Activated naive CD8-positive, alpha-beta T cell treated with anti-CD3 and anti-CD28 coated beads, Interleukin-2, amount 50 U/mL, for 24 hours (primary cell): ENCODE data around the gene SUSD1.

Source experiments
- ATAC-seq: fragments of 150-1000 bp; cut with Tn5 transposase; one replicate; pipeline ENCODE4 v1.10.0; 2021
- DNase-seq: peaks from one replicate; pipeline ENCODE4 v3.0.0; 2021
- H3K27ac Mint-ChIP-seq: one replicate; pipeline ENCODE4 v1.8.0; 2021; ENCODE audit warnings: mild to moderate bottlenecking, mixed read lengths
- H3K27me3 Mint-ChIP-seq: one replicate; pipeline ENCODE4 v1.8.0; 2021; ENCODE audit warnings: mixed read lengths
- H3K36me3 Mint-ChIP-seq: one replicate; pipeline ENCODE4 v1.8.0; 2021; ENCODE audit warnings: low read depth, mixed read lengths
- H3K4me1 Mint-ChIP-seq: one replicate; pipeline ENCODE4 v1.8.0; 2021; ENCODE audit warnings: mixed read lengths
- H3K4me3 Mint-ChIP-seq: one replicate; pipeline ENCODE4 v1.8.0; 2021; ENCODE audit warnings: mild to moderate bottlenecking, moderate library complexity, mixed read lengths
- H3K9me3 Mint-ChIP-seq: one replicate; pipeline ENCODE4 v1.8.0; 2021; ENCODE audit warnings: mixed read lengths

The SUSD1 gene

DNA sequence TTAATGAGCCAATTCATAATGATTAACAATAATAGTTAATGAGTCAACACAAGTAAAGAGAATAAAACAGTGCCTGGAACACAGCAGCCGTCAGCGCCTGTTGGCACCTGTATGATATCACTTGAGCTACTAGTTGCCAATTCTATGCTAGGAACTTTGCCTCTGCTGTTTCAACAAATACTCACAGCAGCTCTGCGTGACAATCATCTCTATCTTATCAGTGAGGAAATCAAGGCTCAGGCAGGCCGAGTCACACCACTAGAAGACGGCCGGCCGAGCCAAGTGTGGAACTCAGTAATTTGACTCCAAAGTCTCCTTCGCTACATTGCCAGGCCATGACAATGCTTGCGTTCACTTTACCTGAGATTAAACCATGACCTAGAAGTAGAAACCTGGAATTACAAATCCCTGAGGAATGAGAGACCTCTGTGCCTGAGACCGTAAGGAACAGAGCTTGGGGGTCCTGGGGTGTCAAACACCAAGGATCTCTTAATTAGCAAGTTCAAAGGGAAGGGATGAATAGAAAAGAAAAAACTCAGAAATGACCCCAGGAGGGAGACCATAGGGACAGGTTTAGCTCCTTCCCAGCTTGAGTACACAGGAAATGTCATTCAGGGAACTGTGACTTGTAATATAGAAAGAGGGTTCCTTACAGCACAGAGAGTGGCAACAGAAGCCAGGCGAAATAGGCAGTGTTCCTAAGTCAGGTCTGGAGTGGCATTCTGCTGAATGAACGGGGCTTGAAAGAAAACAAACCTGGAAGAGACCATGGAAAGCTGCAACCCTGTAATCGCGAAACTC lies 109.1 kb downstream of the SUSD1 start:
- no peak overlapping the region for H3K27ac Mint-ChIP-seq
- H3K27me3 Mint-ChIP-seq, result no peaks in the 10 kb centered on the region
- no peaks in the 10 kb centered on the region for H3K36me3 Mint-ChIP-seq
- no peak overlapping the region for H3K4me3 Mint-ChIP-seq
- peaks cover 4% of the 10 kb centered on the region for H3K9me3 Mint-ChIP-seq
- DNase-seq (no peak), ATAC-seq (no peak)
- peaks cover 23% of the 10 kb centered on the region for H3K4me1 Mint-ChIP-seq

DNA sequence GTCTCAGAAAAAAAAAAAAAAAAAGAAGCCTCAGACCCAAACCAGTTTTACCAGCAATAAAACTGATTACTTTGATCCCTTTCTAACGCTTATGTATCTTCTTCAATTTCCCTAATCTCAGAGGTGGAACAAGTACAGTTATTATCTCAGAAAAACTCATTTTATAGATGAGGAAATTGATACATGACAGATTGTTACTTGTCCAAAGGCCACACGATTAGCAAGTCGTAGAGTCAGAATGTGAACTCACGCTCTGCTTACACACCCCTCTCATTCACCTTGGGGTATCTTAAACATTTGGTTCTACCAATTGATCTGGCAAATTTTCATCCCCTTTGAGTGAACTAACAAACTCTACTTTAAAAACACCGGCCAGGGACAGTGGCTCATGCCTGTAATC lies 110.2 kb downstream of the SUSD1 start:
- H3K4me1 Mint-ChIP-seq, result peaks cover 31% of the 10 kb centered on the region
- H3K27me3 Mint-ChIP-seq, result no peaks in the 10 kb centered on the region
- ATAC-seq (no peak), DNase-seq (no peak)
- peaks cover 2% of the 10 kb centered on the region for H3K36me3 Mint-ChIP-seq
- H3K4me3 Mint-ChIP-seq, result no peak overlapping the region
- H3K27ac Mint-ChIP-seq, result no peak overlapping the region
- H3K9me3 Mint-ChIP-seq, result peaks cover 4% of the 10 kb centered on the region

DNA sequence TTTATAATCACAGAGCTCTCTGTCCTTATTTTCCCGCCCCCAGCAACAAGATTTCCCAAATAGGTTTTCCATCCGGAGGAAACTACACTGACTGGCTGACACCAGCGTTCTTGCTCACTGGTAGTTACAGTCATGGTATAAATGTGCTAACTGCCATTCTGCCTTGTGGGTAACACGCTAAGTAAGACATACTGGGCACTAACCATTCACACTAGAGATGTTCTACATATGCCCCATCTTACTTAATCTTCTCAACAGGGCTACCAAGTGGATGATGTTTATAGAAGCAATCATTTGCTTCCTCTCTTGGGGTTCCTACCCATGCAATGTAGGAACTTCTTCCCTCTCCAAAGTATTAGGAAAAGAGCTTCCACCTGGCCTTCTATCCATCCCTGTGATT lies 111.5 kb downstream of the SUSD1 start:
- no peak overlapping the region for H3K4me3 Mint-ChIP-seq
- no peak overlapping the region for H3K27ac Mint-ChIP-seq
- peaks cover 4% of the 10 kb centered on the region for H3K9me3 Mint-ChIP-seq
- peaks cover 7% of the 10 kb centered on the region for H3K36me3 Mint-ChIP-seq
- ATAC-seq (no peak), DNase-seq (no peak)
- H3K27me3 Mint-ChIP-seq, result no peaks in the 10 kb centered on the region
- H3K4me1 Mint-ChIP-seq, result peaks cover 32% of the 10 kb centered on the region

DNA sequence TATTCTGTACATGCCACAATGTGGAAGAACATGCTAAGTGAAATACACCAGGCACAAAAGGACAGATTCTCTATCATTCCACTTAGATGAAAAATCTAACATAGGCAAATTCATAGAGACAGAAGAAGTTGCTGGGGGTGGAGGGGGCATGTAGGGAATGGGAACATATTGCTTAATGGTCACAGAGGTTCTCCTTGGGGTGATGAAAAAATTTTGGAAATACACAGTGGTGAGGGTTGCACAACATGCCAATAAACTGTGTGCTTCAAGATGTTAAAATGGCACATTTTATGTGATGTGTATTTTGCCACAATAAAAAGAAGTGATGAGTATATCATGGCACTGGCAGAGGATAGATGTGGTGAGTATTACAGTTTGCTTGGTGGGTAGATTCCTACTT lies 111.9 kb downstream of the SUSD1 start:
- ATAC-seq, result no peak

DNA sequence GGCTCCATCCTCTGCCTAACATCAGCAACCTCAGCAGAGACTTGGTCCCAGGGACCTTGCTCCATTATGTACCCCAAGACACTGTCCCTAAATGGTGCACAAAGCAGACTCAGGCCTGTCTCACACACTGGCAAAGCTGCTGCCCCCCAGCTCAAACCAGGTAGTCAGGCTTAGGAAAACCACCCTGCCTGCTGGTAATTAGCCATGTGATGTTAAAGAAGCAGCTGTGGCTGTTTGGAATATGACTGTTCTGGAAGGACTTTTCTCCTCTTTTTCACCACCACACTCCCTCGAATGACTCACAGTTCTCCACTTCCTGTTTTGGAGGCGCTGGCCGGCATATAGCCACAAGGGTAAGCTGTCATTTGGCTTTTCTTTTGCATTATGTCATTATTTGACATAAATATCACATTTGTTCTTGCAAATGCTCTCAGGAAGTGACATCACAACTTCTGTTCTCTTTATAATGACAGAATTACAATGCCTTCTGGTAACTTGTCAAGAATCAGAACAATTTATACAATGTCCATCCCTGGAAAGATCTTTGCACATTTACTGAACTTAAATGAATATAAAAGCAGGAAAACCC lies 113.9 kb downstream of the SUSD1 start:
- peaks cover 4% of the 10 kb centered on the region for H3K9me3 Mint-ChIP-seq
- peaks cover 7% of the 10 kb centered on the region for H3K36me3 Mint-ChIP-seq
- DNase-seq (peak; percentile 45), ATAC-seq (peak; percentile 77)
- no peaks in the 10 kb centered on the region for H3K27me3 Mint-ChIP-seq
- peak overlapping the region; percentile 60 for H3K27ac Mint-ChIP-seq
- H3K4me3 Mint-ChIP-seq, result no peak overlapping the region
- H3K4me1 Mint-ChIP-seq, result peaks cover 37% of the 10 kb centered on the region

More for the DNA sequence above, 111.9 kb downstream of the SUSD1 start:
- no peak for DNase-seq
- peaks cover 7% of the 10 kb centered on the region for H3K36me3 Mint-ChIP-seq
- H3K9me3 Mint-ChIP-seq, result peaks cover 4% of the 10 kb centered on the region
- no peak overlapping the region for H3K4me3 Mint-ChIP-seq
- H3K27me3 Mint-ChIP-seq, result no peaks in the 10 kb centered on the region
- H3K4me1 Mint-ChIP-seq, result peaks cover 32% of the 10 kb centered on the region
- no peak overlapping the region for H3K27ac Mint-ChIP-seq

DNA sequence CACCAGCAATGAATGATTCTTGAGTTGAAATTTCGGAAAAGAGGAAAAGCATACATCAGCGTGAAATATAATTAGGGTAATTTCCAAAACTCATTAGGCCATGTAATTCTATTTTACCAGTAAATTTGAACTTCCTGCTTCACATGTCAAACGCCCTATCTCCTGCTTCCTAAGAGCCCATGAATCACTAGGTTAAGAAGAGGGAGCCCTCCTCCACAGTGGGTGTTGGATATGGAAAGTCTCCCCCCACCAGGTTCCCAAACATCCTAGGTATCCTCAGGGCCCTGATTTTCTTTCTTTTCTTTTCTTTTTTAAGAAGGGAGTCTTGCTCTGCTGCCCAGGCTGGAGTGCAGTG lies 115.2 kb downstream of the SUSD1 start:
- ATAC-seq (no peak), DNase-seq (no peak)
- Mint-ChIP-seq H3K27ac (no peak overlapping the region), H3K4me3 (no peak overlapping the region), H3K4me1 (peaks cover 43% of the 10 kb centered on the region), H3K36me3 (peaks cover 7% of the 10 kb centered on the region), H3K27me3 (no peaks in the 10 kb centered on the region), H3K9me3 (peaks cover 4% of the 10 kb centered on the region)

DNA sequence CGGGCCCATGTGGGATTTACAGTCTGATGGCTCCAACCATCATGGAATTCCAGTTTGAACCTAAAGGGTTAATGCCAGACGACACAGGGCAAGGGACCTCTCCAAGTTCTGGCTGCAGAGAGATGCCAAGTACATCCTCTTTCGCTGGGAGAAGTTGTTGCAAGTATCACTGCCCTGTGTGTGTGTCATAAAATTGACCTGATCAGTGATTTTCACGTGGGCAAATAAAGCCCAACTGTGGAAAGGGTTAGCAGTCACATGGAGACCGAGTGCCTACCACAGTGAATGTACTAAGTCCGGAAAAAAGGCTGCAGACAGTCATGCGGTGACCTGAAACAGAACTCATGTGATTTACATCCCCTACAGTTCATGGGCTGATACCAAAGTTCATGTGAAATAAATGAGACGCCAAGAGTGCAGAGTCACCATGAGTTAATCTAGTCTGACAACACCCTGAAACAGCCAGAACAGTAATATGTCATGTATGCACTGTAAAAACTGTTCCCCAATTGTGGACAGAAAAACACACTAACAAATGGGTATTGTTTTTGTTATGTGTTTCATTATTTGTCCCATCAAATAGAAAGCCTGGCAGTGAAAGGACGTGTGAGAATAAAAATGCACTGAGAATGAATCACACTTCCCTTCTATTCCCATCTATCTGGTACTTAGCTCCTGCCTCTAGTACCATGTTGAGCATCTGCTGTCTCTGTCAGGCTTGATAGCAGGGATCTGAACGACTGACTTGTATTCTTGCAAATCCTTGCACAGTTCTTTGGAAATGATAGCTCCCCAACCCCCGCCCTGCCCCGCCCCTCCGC lies 115.7 kb downstream of the SUSD1 start:
- H3K4me3 Mint-ChIP-seq, result no peak overlapping the region
- H3K9me3 Mint-ChIP-seq, result peaks cover 4% of the 10 kb centered on the region
- ATAC-seq (no peak), DNase-seq (no peak)
- H3K36me3 Mint-ChIP-seq, result peaks cover 9% of the 10 kb centered on the region
- no peak overlapping the region for H3K27ac Mint-ChIP-seq
- no peaks in the 10 kb centered on the region for H3K27me3 Mint-ChIP-seq
- peaks cover 42% of the 10 kb centered on the region for H3K4me1 Mint-ChIP-seq

DNA sequence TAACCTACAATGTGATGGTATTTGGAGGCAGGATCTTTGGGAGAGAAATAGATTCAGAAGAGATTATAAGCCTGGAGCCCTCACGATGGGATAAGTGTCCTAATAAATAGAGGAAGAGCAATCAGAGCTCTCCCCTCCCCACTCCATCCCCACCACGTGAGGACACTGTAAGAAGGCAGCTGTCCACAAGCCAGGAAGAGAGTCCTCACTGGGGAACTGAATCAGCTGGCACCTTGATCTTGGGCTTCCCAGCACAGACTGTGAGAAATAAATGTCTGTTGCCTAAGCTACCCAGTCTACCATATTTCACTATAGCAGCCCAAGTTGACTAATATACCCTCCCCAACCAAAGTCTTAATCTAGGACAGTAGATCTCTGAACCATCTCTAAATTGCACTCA lies 118.1 kb downstream of the SUSD1 start:
- H3K27ac Mint-ChIP-seq, result no peak overlapping the region
- peaks cover 38% of the 10 kb centered on the region for H3K4me1 Mint-ChIP-seq
- H3K36me3 Mint-ChIP-seq, result peaks cover 9% of the 10 kb centered on the region
- H3K27me3 Mint-ChIP-seq, result no peaks in the 10 kb centered on the region
- no peak overlapping the region for H3K4me3 Mint-ChIP-seq
- ATAC-seq, result no peak
- DNase-seq, result no peak
- H3K9me3 Mint-ChIP-seq, result peaks cover 4% of the 10 kb centered on the region

DNA sequence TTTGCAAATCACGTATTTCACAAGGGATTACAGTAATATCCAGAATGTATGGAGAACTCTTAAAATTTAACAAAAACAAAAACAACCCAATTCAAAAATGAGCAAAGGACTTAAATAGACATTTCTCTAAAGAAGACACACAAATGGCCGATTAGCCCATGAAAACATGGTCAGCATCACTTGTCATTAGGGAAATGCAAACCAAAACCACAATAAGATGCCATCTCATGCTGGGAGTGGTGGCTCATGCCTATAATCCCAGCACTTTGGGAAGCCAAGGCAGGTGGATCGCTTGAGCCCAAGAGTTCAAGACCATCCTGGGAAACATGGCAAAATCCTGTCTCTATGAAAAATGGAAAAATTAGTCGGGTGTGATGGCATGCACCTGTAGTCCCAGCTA lies 120.2 kb downstream of the SUSD1 start:
- H3K4me1 Mint-ChIP-seq, result peaks cover 17% of the 10 kb centered on the region
- H3K27me3 Mint-ChIP-seq, result no peaks in the 10 kb centered on the region
- H3K27ac Mint-ChIP-seq, result no peak overlapping the region
- H3K9me3 Mint-ChIP-seq, result no peaks in the 10 kb centered on the region
- no peak overlapping the region for H3K4me3 Mint-ChIP-seq
- no peak for ATAC-seq
- no peak for DNase-seq
- peaks cover 7% of the 10 kb centered on the region for H3K36me3 Mint-ChIP-seq

DNA sequence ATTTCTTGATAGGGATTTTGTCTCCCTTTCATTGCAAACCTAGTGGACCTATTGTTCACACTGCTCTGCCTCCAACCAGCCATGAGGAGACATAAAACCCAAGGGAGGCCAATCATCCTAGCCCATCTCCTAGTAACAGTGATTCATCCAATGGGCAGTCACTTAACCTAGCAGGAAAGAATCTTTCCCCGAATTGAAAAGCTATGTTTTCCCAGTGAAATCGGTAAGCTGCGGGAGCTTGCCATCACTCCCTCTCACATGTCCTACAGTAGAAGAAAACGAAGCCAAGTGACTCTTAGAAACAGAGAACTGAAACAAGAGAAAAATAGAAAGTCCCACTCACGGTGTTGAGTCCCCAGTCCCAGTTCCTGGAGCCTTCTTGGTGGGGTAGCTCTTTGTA lies 123.3 kb downstream of the SUSD1 start:
- Mint-ChIP-seq H3K27ac (no peak overlapping the region), H3K4me1 (peaks cover 18% of the 10 kb centered on the region), H3K36me3 (peaks cover 11% of the 10 kb centered on the region), H3K27me3 (no peaks in the 10 kb centered on the region), H3K9me3 (peaks cover 7% of the 10 kb centered on the region), H3K4me3 (no peak overlapping the region)
- ATAC-seq (no peak), DNase-seq (no peak)

DNA sequence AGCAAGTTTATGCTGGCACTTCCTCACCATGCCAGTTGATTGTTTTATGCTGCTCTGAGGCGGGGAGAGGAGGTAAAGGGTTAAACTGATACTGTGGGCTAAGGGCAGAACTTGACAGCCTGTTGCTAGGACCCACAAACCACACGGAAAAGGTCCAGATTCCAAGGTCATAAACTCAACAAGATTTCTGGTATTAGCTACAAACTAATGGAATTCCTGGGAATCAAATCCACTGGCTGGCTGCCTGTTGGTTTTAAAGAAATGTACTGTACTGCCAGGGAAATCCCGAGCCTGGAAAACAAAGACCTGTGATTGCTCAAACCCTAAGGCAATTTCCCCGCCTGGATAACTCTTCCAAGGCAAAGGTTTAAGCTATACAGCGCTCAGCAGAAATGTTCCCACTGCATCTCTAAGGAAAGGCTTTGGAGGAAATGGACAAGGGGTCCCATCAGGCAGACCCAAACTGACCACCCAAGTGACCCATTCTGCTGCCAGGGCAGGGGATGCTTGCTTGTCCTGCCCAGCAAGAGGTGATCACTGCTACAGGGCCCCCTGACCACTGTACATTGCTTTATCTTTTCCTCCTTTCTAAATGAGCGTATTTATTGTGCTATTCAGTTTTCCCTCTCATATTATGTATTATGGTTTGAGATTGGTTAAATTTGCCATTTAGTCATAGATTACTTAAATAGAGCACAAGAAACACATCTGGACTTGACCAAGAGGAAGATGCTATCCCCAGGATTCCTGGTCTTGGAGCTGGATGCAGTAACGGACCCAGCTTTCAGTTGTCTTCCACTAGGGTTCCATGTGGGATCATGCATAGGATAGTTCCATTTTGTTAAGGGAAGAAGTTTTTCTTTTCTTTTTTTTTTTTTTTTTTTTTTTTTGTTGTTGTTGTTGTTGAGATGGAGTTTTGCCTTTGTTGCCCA lies 124.3 kb downstream of the SUSD1 start:
- Mint-ChIP-seq H3K27me3 (no peaks in the 10 kb centered on the region), H3K4me3 (no peak overlapping the region), H3K4me1 (peaks cover 11% of the 10 kb centered on the region), H3K27ac (no peak overlapping the region), H3K9me3 (peaks cover 7% of the 10 kb centered on the region), H3K36me3 (peaks cover 11% of the 10 kb centered on the region)
- ATAC-seq, result no peak
- no peak for DNase-seq

DNA sequence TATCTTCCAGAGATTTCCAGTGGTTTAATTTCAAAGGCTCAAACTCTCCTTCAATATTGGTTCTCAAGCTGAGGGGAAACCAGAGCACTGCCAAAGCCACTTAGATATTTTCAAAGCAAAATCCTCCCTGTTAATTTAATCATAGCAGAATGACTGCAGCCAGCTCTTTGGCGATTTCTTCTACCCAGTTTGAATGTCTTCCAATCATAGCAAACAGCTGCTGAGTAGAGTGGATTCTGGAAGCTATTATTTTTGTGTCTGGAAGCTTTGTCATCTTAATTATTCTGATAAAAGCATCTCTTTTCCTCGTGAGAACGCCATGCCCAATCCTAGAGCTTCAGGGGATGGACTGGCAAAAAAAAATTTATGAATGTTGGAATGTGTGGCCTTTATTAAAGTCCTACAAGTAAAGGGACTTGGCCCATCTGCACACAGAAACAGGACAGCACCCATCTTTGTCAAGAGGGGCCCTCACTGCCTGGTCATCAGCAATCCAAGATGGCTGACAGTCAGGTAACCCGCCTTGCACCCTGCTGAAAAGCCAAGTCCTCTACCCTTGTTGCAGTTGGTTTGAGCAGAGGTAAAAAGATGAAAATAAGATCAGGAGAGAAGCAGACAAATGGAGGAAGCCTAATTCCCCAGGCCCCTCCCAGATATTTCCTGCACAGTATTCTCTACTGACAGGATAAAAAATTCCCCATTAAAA lies 125.1 kb downstream of the SUSD1 start:
- Mint-ChIP-seq H3K4me3 (no peak overlapping the region), H3K9me3 (peaks cover 7% of the 10 kb centered on the region), H3K4me1 (peaks cover 9% of the 10 kb centered on the region), H3K27me3 (no peaks in the 10 kb centered on the region), H3K27ac (no peak overlapping the region), H3K36me3 (peaks cover 11% of the 10 kb centered on the region)
- DNase-seq, result no peak
- ATAC-seq, result no peak

DNA sequence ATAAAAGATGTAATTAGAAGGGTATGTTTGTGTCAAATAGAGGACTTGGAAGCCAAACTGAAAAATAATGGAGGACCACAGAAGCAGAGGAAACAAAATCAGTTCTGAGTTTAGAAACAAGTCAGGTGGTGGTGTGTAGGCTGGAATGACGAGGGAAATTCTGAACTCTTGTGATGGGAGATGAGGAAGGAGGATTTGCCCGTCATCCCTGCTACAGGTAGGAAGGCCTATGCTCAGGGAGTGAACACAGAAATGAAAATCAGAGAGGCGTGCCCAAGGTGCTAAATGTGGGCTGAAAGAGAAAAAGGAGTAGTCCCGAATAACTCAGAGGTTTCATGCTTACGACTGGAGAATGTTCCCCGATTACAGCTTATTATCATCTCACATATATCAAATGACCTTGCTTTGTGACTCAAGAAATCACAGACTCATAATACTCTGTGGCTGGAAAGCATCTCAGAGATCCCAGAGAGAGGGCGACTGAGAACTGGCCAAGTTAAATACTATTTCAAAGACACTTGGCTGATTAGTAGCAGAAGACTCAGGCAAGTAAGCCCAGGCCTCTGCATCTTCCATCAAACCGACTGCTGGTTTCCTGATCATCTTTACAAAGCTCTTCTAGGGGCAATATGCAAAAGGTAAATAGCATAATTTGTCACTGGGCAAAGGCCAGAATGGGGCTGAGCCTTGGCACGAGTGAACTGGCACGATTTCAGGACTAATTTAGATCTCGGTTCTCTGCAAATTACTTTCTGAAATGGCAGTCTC lies 126.0 kb downstream of the SUSD1 start:
- Mint-ChIP-seq H3K27ac (no peak overlapping the region), H3K9me3 (peaks cover 7% of the 10 kb centered on the region), H3K27me3 (no peaks in the 10 kb centered on the region), H3K4me3 (no peak overlapping the region), H3K4me1 (peaks cover 9% of the 10 kb centered on the region), H3K36me3 (peaks cover 9% of the 10 kb centered on the region)
- DNase-seq (no peak), ATAC-seq (no peak)
